Measurements from ENCODE around the gene CPED1.

GRCh38 chr7:121029302-121029701, 40.8 kb downstream of the CPED1 start:
- no peak for TF ChIP-seq CTCF (IDR thresholded peaks at IDR 0.05)
- TF ChIP-seq POLR2A (IDR thresholded peaks at IDR 0.05): no peak
- no peak for TF ChIP-seq POLR2AphosphoS5 (IDR thresholded peaks at IDR 0.05; ENCODE audit: insufficient read depth in 1 of 2, low read depth in 1 of 2)

Measured in vagina (tissue), 2 donors.